Type B pancreatic cell (in vitro differentiated cells): Measurements from ENCODE around the gene SLC22A1. TPM values are rescaled to one million over a fixed set of nuclear protein-coding genes. Genes with fewer than 3 reads are reported as not detected.
"Not testable (repeated sequence)": the region's sequence is repeated elsewhere in the genome, so short reads cannot be mapped to it uniquely, and the experiment has no call there.

ENCODE experiments used
- DNase-seq: peaks from one replicate; pipeline ENCODE4 v3.0.0; 2021; ENCODE audit warnings: mixed read lengths; ENCODE audit not compliant: unreplicated experiment; ENCODE audit errors: extremely low spot score
- H3K27ac Mint-ChIP-seq: 2 replicates; pipeline ENCODE4 v1.8.0; 2021; ENCODE audit warnings: mild to moderate bottlenecking, mixed read lengths
- H3K27me3 Mint-ChIP-seq: 2 replicates; pipeline ENCODE4 v1.8.0; 2021; ENCODE audit warnings: mixed read lengths
- H3K36me3 Mint-ChIP-seq: 2 replicates; pipeline ENCODE4 v1.8.0; 2021; ENCODE audit warnings: mixed read lengths
- H3K4me1 Mint-ChIP-seq: one replicate; pipeline ENCODE4 v1.8.0; 2021; ENCODE audit warnings: mixed read lengths; ENCODE audit not compliant: unreplicated experiment
- H3K4me3 Mint-ChIP-seq: 2 replicates; pipeline ENCODE4 v1.8.0; 2021; ENCODE audit warnings: mild to moderate bottlenecking, mixed read lengths
- H3K9me3 Mint-ChIP-seq: 2 replicates; pipeline ENCODE4 v1.8.0; 2021; ENCODE audit warnings: mixed read lengths
- total RNA-seq: library from RNA; stranded (reverse); gene quantifications from 2 replicates; pipeline ENCODE4 v1.2.1, GENCODE V29; 2021; ENCODE audit warnings: low replicate concordance
- TF ChIP-seq, protein P1 (sequence below): fragments of 200-600 bp; sonication (generic); conservative IDR thresholded peaks from 2 replicates; pipeline ENCODE4 v1.5.0; 2021; ENCODE audit warnings: antibody characterized with exemption, mild to moderate bottlenecking

Gene SLC22A1
- total RNA-seq, 1 donor from 2014 or later: 3.0 TPM

DNA sequence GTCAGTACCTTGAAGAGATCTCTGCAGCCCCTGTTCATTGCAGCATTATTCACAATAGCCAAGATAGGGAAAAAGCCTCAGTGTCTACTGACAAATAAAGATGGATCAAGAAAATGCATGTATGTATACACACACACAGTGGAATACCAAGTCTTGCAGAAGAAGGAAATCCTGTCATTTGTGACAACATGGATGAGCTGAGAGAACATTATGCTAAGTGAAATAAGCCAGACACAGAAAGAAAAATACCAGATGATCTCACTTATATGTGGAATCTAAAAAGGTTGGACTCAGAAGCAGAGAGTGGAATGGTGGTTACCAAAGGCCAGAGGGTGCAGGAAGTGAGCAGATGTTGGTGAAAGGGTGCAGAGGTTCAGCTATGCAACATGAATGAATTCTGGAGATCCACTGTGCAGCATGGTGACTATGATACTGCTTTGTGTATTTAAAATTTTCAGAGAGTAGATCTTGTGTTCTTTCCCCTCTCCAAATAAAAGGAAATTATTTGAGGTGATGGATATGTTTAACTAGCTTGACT is 11.0 kb upstream of the SLC22A1 start:
- no peak overlapping the region for H3K27ac Mint-ChIP-seq
- DNase-seq: no peak

GRCh38 chr6:160111806-160112205 is 9.8 kb upstream of the SLC22A1 start:
- peaks cover 11% of the 10 kb centered on the region for H3K4me1 Mint-ChIP-seq
- no peaks in the 10 kb centered on the region for H3K9me3 Mint-ChIP-seq
- TF ChIP-seq, protein P1, sequence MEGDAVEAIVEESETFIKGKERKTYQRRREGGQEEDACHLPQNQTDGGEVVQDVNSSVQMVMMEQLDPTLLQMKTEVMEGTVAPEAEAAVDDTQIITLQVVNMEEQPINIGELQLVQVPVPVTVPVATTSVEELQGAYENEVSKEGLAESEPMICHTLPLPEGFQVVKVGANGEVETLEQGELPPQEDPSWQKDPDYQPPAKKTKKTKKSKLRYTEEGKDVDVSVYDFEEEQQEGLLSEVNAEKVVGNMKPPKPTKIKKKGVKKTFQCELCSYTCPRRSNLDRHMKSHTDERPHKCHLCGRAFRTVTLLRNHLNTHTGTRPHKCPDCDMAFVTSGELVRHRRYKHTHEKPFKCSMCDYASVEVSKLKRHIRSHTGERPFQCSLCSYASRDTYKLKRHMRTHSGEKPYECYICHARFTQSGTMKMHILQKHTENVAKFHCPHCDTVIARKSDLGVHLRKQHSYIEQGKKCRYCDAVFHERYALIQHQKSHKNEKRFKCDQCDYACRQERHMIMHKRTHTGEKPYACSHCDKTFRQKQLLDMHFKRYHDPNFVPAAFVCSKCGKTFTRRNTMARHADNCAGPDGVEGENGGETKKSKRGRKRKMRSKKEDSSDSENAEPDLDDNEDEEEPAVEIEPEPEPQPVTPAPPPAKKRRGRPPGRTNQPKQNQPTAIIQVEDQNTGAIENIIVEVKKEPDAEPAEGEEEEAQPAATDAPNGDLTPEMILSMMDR: no peak
- no peaks in the 10 kb centered on the region for H3K27me3 Mint-ChIP-seq
- H3K4me3 Mint-ChIP-seq: no peak overlapping the region
- no peak for DNase-seq
- no peak overlapping the region for H3K27ac Mint-ChIP-seq
- peaks cover 33% of the 10 kb centered on the region for H3K36me3 Mint-ChIP-seq

More for the DNA sequence above, 11.0 kb upstream of the SLC22A1 start:
- no peak overlapping the region for H3K4me3 Mint-ChIP-seq
- no peaks in the 10 kb centered on the region for H3K9me3 Mint-ChIP-seq
- peaks cover 41% of the 10 kb centered on the region for H3K36me3 Mint-ChIP-seq
- peaks cover 11% of the 10 kb centered on the region for H3K4me1 Mint-ChIP-seq
- H3K27me3 Mint-ChIP-seq: no peaks in the 10 kb centered on the region
- TF ChIP-seq, protein P1: no peak

DNA sequence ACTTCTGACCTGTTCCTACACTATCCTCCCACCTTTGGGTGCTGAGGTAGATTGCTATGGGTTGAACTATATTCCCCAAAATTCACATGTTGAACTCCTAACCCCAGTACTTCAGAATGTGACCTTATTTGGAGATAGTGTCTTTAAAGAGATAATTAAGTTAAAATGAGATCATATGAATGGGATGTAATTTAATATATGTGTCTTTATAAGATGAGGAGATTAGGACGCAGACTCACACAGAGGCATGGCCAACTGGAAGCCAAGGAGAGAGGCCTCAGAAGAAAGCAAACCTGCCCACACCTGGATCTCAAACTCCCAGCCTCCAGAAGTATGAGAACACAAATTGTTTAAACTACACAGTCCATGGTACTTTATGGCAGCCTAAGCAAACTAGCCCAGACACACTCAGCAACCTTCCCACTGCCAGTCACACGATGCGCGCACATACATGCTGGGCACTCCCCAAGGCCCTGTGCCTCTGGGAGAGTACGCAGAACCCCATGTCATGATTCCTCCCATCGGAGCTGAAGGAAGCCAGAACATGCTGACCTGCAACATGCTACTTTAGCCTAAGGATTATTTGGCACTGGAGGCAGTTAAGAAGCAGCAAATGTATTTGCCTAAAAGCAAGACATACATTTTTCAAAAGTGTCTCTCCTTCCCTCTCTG is 8.9 kb upstream of the SLC22A1 start:
- Mint-ChIP-seq H3K27ac (no peak overlapping the region), H3K9me3 (no peaks in the 10 kb centered on the region), H3K4me1 (peaks cover 11% of the 10 kb centered on the region), H3K27me3 (no peaks in the 10 kb centered on the region), H3K4me3 (no peak overlapping the region), H3K36me3 (peaks cover 29% of the 10 kb centered on the region)
- DNase-seq: no peak
- TF ChIP-seq, protein P1: no peak

- not testable (repeated sequence) for DNase-seq, H3K27ac Mint-ChIP-seq, H3K9me3 Mint-ChIP-seq, H3K27me3 Mint-ChIP-seq, H3K4me3 Mint-ChIP-seq
- H3K36me3 Mint-ChIP-seq: peaks cover 29% of the 10 kb centered on the region
- H3K4me1 Mint-ChIP-seq: peaks cover 11% of the 10 kb centered on the region
Observed at GRCh38 chr6:160114536-160114935, 7.1 kb upstream of the SLC22A1 start.

GRCh38 chr6:160115421-160115820 is 6.2 kb upstream of the SLC22A1 start:
- Mint-ChIP-seq H3K36me3 (peaks cover 30% of the 10 kb centered on the region), H3K4me1 (peaks cover 10% of the 10 kb centered on the region), H3K4me3 (no peak overlapping the region), H3K27ac (no peak overlapping the region), H3K27me3 (no peaks in the 10 kb centered on the region), H3K9me3 (no peaks in the 10 kb centered on the region)
- TF ChIP-seq, protein P1: no peak
- DNase-seq: no peak

- Mint-ChIP-seq H3K36me3 (peaks cover 25% of the 10 kb centered on the region), H3K4me1 (peaks cover 5% of the 10 kb centered on the region), H3K9me3 (no peaks in the 10 kb centered on the region), H3K27ac (no peak overlapping the region), H3K27me3 (no peaks in the 10 kb centered on the region), H3K4me3 (no peak overlapping the region)
- TF ChIP-seq, protein P1: no peak
- DNase-seq: no peak
Observed at GRCh38 chr6:160116411-160116810, 5.2 kb upstream of the SLC22A1 start.
